HG03457 (cell line): ENCODE measurements around the gene NOTUM.

ENCODE experiments used
- ATAC-seq: cut with Tn5 transposase; IDR thresholded peaks from one replicate; pipeline ENCODE4 v1.9.1; 2021; ENCODE audit warnings: moderate number of reproducible peaks; ENCODE audit not compliant: unreplicated experiment

The NOTUM gene

DNA sequence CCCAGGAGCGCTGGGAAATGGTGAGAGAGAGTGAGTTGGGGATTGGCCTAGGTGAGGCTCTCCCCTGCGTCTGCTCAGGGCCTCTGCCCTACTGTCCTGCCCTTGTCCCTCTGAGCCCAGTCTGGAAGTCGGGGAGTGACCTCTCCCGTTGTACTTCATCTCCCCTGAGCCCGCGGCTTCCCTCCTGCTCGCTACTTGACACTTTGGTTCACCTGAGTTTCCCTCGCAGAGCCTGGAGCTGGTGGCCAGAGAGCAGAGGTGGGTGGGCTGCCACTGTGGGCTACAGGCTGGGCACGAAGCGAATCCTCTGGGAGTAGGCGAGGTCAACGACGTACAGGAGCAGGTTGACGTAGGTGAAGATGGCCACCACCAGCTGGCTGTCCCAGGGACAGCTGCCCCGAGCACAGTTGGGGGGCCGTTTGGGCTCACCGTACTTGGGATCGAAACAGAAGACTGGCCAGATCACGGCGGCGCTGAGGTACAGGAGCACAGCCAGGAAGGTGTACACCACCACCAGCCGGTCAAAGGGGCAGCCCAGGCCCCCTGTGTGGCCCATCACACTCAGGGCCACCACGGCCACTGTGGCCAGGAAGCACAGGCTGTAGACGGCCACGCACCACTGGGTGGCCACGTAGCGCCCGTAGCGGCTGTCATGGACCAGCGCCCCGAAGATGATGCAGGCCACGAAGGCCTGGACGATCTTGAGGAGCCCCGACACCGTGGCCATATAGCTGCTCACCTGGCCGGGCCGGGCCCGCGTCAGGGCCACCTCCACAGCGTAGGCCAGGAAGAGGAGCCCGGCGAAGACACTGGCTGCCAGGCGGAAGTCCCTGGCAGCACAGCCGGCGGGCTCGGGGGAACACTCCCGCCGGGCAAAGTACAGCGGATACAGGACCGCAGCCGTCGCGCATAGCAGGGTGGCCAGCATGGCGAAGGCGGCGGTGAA lies 20.2 kb downstream of the NOTUM start:
- no peak for ATAC-seq

DNA sequence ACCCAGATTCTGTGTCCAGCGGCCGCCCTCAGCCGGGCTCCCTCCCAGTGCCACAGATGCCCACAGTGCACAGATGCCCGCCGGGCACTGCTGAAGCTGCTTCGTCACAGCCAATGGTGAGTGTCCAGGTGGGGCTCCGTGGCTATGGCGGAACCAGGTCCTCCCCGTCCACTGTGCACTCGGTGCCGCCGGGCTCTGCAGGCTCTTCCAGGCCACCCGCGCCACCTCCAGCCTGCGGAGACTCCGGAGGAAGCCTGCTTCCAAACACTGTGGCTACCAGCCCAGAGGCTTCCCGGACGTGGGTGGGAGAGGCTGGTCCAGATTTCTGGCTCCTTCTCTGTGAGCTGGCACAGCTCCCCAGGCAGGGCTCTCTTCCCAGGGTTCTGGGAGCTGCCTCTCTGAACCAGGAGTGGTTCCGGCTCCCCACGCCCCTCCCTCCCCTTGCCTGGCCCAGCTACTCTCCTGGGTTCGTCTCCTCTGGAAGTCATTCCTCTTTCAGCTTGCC lies 21.1 kb downstream of the NOTUM start:
- ATAC-seq, result no peak

DNA sequence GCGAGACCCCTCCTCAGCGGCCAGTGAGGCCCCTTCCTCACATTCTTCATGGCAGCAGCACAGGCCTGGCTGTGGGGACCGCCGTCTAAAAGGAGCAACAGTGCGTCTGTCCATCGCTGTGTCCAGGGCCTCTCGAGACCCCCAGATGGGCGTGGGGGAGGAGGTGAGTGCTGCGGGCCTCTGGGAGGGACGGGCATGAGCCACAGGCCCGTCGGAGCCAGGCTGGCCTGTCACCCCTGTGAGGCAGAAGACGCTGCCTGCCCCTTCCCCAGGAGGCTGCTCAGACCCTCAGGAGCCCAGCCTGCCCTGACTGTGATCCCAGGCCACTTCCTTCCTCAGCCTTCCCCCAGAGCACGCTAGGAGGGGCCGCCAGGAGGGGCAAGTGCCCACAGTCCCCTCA lies 21.8 kb downstream of the NOTUM start:
- no peak for ATAC-seq

DNA sequence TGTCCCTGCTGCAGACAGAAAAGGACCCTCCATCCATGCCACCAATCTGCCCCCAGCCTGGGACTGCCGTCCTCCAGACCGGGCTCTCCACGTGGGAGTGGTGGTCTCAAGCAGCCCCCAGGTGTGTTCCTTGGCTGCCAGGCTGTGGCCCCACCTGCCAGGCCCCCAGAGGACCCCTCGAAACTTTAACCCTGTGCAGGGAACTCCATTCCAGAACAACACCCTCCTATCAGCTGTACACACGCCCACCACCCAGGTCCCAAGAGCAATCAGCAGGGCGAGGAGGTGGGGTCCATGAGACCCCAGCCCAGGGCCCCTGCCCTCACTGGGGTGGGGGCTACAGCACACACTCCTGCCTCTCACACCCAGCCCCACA lies 25.3 kb downstream of the NOTUM start:
- no peak for ATAC-seq

DNA sequence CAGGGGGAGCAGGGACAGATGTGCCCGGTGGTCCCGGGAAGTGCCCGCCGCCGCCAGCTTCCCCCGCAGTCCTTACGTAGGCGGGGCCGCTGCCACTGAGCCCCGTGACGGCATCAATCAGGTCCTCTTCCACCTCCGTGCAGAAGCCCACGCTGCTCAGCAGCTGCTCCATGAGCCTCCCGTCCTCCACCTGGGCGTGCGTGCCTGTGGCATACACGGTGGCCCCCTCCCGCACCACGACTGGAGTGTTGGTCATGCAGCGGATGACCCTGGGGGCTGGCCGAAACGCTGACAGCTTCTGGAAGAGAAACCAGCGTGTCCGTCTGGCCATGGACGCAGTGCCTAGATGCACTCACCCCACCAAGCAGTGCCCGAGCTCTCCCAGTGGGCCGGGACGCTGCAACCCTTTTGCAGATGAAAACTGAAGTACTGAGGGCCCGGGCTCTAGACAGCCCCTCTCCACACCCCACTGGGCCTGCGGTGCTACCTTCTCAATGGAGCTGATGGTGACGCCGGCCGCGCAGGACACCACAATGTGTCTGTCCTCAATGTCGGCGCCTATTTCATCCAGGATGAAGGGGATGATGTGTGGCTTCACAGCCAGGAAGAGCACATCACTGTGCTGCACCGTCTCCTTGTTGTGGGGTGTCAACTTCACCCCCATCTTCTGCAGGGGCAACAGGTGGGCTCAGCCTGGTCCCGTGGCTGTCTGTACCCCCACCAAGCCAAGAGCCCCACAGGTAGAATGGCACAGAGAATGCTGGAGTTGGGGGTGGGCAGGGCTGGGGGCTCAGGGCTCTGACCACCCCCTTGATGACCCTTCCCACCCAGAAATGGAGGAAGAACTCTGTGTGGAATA lies 25.9 kb downstream of the NOTUM start:
- ATAC-seq, result no peak

DNA sequence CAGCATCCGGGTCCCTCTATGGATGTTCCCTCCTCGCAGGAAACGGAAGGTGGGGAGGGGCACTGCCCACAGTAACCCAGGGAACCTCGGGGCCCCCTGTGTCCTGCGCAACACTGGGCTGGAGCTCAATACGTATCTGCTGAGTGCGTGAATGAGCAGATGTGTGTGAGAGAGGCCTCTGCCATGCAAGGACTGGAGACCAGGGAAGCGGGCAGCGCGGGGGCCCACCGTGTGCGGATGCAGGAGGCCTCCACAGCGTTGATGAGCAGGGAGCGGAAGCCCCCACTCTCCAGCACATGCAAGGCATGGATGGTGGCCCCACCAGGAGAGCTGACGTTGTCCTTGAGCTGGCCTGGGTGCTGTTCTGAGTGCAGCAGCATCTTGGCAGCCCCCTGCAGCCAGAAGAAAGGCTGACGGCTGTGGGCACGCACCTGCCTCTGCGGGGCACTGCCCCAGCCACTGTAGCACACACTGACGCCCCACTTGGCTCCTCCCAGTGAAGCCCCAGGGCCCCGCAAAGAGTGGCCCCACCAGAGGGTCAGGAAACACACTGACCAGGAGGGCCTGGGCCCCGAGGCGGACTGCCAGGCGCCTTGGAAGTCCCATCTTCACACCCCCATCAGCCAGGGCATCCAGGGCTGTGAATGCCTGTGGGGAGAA lies 26.8 kb downstream of the NOTUM start:
- ATAC-seq, result no peak

DNA sequence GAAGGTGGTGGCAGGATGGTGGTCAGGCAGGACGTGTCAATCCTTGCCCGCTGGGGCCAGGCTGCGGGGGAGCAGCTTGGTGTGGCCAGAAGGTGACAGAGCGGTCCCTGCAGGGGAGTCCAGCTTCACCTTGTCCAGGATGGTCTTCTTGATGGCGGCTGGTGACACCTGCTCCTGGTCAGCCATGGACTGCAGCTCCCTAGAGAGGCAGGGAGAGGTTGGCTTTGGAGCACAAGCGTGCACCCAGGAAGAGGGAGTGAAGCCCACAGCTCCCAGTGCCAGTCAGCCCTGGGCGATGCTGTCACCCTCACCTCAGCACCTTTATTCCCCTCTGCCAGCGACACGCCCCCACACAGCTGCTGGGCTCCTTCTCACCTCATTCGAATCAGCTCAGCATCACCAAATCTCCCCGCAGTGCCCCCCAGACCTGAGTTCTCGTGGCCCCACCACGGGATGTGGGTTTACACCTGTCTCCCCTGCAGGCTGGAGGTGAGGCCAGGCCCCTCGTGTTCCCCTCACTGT lies 27.7 kb downstream of the NOTUM start:
- ATAC-seq, result no peak

DNA sequence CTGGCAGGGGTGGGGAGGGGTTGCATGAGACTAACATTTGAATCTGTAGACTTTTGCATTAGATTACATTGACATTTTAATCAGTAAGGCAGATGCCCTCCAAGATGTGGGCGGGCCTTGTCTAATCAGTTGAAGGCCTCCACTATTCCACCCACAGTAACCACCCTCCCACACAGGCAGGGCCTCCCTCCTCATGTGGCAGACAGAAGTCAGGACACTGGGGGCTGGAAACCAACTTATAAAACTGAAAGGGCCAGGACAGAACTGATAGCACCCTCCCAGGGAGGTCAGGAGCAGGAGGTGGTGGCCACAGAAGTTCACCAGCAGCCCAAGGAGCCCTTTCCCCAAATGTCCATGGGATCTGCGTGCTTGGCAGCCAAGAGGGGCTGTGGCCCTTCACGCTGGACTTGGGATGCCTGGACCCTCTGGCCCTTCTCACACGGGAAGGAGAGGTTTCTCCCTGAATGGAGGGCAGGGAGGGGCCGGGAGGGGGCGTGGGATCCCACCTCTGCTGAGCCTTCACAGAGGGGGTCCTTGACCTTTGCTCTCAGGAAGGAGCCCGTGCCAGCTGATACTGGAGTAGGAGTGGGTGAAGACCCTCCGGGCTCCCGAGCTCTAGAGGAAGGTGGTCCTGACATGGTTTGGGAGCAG lies 28.5 kb downstream of the NOTUM start:
- ATAC-seq, result no peak

DNA sequence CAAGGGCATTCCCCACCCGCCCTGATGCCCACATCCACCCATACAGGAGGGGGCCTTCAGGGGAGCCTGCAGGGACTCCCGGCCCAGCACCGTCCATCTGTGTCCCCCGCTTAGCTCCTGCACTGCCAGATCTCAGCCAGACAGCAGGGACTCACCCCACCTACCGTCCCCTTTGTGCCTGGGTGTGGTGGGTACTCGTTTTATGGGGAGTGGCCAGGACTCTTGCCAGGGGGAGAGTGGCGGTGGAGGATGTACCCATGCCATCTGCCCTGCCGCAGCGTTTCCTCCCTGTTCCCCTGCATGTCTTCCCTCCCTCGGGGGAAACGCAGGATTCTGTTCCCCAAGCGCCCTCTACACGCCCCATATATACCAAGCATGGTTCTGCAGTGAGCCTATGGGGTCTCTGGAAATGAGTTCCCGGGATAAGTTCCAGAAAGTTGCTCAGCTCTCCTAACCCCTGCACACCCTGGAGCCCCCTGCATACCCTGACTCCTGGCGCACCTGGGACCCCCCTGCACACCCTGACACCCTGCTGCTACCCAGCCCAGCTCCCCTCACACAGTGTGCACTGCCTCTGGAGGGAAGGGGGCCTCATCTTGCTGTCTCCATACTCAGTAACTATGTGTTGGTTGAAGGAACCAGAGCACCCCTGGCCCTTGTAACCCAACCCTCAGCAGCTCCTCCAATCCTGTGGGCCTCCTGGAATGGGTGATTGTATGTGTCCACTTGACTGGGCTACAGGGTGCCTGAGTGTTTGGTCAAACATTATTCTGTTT lies 29.2 kb downstream of the NOTUM start:
- no peak for ATAC-seq

DNA sequence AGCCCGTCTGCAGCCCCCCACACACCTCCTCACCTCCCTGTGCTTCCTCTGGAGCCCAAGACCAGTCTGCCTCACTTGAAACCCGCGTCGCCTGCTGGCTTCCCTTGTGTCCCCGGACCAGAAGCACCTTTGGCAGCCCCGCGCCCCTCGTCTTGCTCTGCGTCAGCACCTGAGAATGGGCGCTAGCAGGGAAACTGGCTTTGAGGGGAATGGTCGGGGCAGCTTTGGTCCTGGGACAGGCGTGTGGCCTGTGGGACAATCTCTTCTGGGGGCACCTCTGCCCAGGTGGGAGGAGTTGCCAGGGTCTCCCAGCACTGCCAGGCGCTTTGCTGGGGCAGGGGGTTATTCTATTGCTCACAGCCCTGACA lies 29.8 kb downstream of the NOTUM start:
- ATAC-seq, result no peak

DNA sequence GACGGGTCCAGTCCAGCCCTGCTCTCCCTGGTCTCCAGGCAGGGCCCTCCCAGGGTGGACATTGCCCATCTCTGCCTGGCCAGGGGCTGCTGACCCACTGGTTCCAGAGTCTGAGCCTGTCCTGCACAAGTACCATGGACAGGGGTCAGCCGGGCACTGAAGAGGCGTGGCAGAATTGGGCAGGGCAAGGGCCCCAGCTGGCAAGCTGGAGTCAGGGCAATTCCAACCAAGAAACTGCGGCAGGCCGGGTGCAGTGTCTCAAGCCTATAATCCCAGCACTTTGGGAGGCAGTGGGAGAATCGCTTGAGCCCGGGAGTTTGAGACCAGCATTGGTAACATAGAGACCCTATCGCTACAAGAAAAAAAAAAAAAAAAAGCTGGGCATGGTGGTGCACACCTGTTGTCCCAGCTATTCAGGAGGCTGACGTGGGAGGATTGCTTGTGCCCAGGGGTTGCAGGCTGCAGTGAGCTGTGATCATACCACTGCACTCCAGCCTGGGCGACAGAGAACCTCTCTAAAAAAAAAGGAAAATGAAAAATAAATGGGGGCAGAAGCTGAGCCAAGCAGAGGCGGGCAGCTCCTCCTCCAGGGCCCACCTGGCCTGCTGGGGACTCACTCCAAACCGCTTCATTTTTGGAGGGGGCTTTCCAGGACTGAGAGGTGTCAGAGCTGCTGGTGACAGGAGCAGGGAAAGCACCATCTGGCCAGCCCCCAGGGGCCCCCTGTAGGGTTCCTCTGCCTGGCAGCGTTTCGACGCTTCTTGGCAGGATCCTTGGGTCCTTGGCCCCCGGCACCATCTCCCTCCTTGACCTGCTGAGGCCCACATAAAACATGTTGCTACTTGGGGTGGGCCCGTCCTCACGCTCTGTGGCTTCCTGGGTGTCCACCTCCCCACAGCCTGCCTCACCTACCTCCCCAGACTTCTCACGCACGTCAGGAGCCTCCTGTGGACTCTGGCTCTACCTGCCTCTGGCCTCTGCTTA lies 30.6 kb downstream of the NOTUM start:
- no peak for ATAC-seq

DNA sequence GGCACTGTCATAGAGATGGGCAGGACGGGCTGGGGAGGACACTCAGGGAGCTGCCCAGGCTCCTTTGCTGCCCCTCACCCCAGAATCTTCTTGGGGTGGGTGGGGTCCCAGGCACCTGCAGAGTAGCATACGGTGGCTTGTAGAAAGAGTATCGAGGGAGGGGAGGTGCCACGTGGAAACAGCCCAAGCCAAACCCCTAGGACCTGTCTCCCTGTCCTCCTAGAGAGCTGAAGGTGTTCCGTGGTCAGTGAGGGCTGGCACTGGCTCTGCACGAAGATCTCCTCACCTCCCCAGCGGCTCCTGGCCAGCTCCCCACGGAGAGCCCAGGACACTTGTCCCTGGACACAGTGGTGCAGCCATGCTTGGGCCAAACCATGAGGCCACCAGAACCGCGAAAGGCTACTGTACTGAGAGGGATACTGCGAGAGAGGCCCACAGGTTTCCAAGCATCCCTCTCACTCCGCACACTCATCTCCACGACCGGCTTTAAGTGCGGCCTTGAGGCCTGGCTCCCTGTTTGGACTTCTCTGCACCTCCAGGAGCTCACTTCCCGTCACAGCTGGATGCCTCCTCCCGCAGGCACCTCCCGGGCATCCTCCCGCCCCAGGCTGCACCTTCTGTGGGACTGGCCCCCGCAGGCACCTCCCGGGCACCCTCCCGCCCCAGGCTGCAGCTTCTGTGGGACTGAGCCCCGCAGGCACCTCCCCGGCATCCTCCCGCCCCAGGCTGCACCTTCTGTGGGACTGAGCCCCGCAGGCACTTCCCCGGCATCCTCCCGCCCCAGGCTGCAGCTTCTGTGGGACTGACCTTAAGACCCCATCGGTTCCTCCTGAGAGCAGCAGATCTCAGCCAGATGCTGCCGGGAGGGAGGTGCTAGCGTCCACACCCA lies 31.5 kb downstream of the NOTUM start:
- no peak for ATAC-seq

DNA sequence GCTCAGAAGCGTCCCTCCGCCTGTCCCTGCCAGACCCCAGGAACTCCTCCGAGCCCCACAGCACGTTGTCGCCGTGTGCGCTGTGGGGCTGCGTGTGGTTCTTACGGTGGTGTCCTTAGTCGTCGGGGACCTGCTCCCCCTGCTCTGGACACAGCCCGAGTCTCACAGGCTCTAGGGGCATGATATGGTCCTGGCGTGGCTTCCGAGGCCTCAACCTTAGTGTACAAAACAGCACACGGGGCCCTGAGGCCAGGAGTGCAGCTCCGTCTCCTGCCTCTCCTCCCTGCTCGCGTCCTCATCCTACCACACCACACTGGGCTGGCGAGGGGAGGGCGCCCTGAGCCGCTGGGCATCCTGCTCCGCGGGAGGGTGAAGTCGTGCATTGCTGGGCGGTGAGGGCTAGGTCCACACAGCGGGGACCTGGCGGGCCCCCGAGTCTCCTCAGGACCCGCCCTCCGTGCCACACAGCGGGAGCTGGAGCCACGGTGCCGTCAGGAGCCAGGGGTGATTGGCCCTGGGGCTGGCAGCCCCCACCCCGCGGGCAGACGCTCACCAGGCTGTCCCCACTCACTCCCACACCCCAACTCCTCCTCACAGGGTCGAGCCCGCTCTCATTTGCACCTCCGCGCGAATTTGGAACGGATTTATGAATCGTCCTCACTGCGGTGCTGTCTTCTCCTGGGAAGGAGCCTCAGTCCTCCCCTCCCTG lies 32.3 kb downstream of the NOTUM start:
- ATAC-seq, result no peak

DNA sequence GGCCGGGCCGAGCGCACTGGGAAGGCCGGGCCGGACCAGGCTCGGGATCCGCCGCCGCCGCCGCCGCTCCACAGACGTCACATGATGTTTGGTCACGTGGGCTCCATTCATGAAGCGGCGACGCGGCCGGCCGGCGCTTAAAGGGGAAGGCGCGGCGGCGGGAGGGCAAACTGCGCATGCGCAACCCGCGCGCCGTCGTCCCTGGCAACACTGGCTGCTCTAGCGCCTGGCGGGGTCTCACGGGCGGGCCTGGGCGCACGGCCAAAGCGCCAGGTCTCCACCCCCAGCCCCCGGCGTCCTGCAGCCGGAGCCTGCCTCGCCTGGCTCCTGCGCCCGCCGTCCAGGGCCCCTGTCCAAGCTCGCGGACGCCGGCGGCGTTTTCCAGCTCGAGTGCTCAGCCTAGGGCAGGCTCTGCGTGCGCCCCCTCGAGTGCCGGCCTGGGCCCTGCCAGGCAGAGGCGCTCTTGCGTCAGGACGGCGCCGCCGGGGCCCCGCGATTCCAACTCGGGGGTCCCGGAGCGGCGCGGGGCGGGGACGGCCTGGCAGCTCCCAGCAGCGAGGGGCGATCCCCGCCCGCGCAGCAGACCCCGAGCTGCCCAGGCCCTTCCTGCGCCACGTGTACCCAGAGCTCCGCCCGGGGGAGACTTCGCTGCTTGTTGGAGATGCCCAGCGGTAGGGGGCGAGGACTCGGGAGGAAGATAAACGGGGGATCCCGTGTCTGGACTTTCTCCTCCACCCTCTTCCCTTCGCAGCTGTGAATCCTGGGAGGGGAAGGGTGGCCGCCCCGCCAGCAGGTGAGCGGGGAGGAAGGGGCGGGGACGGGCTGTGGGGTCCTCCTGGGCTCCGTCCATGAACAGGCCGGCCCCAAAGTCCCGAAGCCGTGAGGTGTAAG lies 33.1 kb downstream of the NOTUM start, which contains the start of gene MAFG:
Gene MAFG (minus strand): TSS at position 83 of the 891 bp plus-strand sequence. CDS start 4,550 bp downstream, outside the sequence.
- peak; percentile 45 for ATAC-seq

DNA sequence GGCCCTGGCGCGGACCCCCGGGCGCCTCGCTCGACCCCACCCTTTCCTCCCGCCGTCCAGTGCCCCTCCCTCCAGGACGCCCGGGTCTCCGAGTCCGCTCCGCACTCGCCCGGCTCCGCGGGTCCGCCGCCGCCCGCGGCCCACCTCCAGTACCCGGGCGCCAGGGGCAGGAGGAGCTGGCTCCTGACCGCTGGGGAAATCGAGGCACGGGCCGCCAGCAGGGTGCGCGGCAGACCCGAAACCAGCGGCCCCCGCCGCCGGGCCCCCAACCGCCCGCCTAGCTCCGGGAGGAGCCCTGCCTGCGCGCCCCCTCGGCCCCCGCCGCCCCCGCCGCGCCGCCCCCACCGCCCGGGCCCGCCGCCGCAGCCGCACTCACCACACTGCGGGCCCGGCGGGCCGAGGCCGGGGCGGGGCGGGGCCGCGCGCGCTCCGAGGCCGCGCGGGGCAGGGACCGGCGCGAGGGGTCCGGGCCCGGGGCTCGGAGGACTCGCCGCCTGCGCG lies 33.8 kb downstream of the NOTUM start:
- peak; percentile 10 for ATAC-seq
